Activated T-helper 1 cell treated with anti-CD3 and anti-CD28 coated beads, Interleukin-2, amount 50 U/mL, for 16 hours (primary cell): Measurements from ENCODE around the gene ARID5B.
"Not testable (repeated sequence)": the region's sequence is repeated elsewhere in the genome, so short reads cannot be mapped to it uniquely, and the experiment has no call there.

Experiments
- DNase-seq, 2 donors: peaks; one replicate each; pipeline ENCODE4 v3.0.0-alpha.2; 2020; ENCODE audit warnings: low read depth in 1 of 2, low spot score in 1 of 2

Gene ARID5B

DNA sequence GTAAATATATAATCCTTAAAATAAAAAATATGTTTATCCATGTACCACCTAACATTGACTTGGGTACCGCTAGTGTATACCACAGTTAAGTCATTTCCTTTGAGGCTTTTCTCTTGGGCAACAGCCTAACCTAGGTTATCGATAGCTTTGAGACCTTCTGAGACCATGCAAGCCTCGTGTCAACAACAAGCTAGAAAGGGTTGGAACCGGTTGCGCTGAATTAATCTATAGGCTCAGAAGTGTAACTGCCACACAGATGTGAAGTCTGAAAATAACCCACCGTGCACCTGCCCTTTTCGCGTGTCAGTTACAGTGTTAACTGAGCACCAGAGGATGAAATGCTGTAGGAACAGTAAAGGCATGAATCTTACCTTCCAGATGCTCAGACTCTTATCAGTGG is 59.8 kb downstream of the ARID5B start:
- DNase-seq: no peak

DNA sequence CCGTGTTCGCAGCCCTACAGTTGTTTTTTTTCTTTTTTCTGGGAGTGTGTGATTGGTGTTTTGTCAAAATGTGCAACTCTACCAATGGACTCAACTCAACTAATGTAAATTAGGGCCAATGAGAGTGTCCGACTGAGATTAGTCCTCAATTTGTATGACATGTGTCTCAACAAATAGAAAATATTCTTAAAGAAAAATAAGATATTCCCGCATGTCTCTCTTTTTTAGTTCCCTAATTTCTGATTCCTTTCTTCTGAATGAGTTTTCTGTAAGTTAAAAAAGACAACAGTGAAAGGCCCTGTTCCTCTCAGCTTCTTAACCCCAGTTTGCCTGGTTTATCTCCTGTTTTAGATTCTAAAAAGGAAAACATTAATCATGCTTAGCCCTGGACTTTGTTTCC is 61.5 kb downstream of the ARID5B start:
- no peak for DNase-seq

DNA sequence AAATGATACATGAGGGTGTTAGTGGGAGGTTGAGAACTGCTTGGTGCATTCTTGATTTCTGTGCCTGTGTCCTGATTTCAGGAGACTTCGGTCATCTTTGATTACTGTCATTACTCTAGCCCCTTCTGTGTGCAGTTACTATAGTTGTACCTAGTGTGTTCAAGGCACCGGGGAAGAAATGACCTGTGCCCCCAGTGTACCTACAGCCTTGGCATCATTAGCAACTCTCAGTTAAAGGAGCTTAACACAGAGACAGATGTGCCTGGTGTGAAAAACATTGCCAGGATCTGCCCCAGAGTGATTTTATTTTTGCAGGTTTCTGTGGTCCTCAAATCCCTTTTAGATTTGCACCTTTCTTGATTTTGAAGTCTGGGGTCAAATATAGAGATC is 62.2 kb downstream of the ARID5B start:
- no peak for DNase-seq

DNA sequence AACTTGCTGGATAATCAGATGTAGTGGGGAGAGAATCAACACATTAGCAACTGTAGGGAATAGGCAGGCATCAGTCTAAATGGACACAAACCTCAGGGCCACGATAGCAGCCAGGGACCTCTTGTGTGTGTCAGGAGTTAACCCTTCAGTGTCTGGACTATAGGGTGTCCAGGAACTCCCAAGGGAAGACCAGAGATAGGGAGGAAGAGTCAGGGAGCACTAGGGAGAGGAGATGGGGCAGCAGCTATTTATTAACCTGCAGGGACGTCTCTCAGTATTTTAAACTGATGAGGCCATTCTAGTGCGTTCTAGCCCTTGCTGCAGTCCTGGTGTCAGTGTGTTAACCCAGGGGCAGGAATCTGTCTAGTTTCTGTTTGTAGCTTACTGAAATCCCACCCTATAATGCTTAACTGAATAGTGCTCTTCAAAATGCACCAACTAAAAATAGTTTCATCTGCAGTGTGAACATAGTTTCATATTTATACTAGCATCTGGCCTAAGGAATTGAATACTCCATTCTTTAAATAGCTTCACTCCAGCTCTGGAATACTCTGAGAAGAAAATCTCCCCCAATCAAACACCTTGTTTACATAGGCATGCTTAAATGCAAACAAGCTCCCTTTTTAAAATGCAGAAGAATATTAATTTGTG is 62.7 kb downstream of the ARID5B start:
- DNase-seq: no peak

DNA sequence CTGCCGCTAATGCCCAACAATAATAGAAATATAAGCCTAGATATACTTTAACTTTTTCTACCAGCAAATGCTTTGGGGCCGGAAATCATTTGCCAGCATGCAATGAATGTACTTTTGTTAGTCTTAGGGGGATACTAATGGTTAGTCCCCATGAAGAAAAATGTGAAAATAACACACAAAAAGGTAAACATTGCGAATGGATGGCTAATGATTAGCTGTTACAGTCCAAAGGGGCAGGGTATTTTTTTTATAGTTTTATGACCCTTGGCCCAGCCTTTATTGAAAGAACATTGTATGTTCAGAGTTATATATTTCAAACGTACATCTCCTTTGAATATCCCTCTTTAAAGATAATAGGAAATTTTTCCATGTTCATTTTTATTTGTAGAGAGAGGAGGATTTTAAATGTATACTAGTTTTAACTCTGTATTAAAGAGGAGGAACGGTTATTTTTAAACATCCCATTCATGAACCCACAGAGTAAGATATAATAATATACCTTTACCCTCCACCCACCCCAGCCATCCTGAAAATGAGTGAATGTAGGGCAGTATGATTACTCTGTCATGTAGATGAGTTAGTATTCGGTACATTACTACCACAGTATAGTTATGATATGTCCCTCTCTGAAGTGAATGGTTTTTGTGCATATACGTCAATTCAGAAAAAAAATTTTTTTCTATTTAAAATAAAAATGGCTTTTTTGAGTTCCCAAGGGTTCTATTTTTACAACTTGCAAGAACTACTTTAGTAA is 63.6 kb downstream of the ARID5B start:
- DNase-seq: no peak

DNA sequence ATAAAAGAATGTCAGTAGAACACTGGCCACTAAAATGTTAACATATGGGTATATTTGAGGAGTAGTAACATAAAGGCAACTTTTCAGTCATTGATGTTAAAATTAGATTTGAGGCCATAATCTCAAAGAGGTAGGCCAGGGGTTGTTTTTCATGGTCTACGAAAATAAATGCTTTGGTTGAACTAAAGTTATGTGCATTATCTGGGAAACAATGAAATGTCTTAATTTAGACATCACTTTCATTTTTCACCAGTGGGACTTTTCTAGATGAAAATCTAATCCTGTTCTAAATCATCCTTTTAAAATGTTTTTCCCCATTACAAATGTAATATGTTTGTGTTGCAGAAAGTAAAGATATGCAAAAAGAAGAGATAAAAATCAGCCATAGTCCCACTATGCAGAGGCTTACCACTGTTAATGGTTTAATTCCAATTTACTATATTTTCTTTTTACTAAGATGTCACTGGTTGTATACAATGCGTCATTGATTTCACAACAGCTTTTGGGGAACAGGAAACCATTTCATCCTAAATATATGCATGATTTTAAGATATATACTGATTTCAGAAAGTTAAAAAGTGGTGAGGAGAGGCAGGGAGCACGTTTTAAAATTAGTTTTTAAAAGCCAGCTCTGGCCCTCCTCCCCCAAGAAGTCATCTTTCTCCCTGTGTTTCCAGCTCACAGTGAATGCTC is 64.3 kb downstream of the ARID5B start:
- no peak for DNase-seq

DNA sequence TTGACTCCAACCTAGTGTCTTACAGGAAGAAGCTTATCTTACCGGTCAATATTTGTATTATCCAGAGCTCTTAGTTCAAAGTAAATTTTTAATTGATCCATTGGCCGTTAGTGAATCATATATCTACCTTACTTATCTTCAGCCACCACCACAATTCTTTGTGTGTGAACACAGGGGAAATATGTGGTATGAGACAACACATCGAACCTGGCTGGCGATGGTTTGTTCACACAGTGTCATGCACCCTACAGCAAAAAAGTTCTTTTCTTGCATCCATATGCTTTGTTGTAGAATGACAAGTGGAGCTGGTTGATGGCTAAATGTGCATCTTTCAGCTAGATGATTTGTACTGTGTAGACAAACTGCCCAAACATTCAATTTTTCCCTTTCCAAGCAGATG is 65.8 kb downstream of the ARID5B start:
- DNase-seq: no peak

DNA sequence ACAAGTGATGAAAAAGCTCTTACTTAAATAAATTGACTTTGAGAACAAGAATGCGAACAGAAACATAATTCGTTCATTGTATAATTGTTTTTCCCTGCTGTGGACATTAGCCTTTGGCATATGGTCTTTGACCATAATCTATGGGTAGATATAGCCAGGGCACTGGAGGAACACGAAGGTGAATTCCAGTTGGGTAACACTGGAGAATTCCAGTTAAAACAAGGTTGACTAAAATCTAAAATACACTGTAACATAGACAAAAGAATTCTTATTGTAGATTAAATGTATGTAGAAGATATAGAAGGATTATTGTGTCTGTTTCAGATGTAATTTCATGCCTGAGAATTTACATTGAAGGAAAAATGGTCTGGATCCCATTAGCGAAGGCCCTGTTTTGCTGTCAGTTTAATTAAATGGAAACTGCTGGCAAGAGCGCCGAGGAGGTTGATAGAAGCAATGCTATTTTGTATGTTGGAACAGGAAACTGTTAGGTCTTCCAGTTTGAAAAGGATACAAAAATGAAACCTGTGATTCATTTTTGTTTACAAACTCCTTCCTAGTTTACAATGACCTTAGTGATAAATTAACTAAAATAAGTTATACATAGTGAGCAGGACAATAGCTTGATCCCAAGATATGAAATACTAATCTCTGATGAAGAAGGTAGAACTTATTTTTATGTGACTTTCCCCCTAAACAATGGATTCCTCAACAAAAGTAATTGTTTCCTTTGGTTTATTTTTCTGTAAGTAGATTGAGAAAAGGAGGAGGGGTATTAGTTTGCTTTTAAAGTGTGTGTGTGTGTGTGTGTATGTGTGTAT is 68.9 kb downstream of the ARID5B start:
- no peak for DNase-seq

DNA sequence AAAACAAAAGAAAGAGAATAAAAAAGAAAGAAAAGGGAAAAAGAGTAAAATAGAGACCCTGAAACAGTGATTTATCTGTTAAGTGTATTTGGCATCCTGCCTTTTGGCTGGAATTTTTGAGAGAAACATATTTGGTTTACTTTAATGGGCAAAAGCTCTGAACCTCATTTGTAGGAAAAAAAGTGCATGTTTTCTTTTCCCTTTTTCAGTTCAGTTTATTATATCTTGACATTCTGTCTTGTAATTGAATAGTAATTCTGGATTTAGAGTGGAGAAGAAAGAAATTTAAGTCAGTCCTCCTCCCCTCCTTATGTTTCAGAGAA is 69.5 kb downstream of the ARID5B start:
- no peak for DNase-seq

DNA sequence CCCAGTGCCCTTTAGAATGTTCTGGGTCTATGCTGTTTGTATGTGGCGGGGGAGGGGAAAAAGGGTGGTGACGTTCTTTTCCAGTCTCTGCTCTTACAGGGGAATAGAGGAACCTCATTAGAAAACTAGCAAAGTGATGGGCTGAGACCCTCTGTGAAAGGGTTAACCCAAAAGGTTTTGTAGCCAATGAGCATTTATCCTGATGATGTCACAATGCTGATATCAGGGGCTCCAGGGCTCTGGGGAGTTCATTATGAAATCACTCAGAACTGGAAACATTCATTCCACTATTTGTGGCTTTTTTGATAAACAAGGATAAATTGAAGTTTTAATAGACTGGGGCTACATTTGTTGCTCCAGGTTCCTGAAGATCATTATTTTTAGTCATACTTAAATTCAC is 71.7 kb downstream of the ARID5B start:
- no peak for DNase-seq

DNA sequence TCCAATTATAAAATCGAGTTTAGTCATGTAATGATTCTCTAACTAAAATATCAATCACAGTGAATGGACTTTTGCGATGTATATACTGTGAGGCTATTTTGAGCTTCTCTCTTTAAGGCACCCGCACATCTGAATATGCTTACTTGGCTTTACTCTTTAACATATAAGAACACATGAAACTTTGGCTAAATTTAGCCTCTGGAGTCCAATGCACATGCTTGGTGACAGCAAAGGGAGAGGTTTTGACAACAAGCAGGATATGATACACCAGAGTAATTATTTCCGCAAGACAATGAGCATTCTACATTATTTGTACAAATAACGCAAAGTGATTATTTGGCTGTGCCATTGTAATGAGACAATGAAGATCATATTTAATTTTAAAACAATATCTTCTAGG is 72.4 kb downstream of the ARID5B start:
- DNase-seq: no peak

DNA sequence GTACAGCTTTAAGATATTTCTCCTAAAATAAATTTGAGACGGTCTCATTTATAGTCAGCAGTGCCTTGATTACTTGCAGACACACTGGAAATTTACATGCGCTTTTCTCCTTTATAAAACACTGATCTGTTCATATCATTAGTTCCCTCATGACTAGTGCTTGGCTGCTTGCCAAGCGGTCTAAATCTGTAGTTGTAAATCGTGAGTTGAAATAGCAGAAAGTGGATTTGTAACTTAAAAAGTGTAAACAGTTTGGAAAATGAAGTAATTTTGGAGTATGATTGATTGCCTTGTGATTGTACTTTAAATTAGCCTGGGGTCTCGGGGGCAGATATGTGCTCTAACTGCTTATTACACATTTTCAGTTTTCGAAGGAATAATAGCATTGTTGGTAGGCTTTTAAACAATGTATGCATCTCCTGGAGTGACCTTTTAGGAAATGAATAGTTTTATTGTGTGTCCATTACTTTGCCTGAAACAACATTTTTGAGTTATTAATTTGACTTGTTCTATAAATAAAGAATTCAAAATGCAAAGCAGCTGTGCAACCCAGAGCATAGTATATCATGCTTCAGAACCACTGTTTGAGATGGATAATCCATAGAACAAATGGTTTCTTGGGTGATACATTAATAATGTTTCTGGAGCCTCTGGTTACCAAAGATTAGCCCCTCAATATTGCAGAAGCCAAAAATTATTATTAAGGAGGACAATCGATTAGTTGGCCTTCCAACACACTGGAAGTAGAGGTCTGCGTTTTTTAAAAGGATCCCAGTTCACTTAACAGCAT is 73.3 kb downstream of the ARID5B start:
- DNase-seq: no peak

DNA sequence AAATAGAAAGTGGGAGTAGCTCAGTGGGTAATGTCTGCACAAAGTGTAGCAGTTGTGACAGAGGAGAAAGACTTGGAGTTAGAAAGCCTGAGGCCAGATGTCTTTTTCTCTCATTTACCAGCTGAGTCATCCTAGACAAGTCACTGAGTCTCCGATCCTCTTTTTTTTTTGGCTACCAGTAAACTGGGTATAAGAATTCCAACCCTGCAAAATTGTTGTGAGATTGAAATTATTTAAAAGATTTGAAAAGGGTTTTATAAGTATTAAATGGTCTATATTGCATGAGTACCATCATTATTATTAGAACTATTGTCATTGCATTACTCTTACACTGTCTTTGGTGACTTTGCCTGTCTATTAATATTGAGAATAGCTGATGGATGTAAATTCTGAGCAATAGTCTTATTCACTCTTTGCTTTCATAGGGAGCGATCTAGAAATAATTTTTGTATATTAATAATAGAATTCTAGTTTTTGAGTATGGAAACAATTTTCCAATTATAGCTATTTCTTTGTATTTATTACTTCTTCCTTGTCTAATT is 74.0 kb downstream of the ARID5B start:
- no peak for DNase-seq

DNA sequence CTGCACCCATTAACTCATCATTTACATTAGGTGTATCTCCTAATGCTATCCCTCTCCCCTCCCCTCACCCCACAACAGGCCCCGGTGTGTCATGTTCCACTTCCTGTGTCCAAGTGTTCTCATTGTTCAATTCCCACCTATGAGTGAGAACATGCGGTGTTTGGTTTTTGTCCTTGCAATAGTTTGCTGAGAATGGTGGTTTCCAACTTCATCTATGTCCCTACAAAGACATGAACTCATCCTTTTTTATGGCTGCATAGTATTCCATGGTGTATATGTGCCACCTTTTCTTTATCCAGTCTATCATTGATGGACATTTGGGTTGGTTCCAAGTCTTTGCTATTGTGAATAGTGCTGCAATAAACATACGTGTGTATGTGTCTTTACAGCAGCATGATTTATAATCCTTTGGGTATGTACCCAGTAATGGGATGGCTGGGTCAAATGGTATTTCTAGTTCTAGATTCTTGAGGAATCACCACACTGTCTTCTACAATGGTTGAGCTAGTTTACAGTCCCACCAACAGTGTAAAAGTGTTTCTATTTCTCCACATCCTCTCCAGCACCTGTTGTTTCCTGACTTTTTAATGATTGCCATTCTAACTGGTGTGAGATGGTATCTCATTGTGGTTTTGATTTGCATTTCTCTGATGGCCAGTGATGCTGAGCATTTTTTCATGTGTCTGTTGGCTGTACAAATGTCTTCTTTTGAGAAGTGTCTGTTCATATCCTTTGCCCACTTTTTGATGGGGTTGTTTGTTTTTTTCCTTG is 75.6 kb downstream of the ARID5B start:
- not testable (repeated sequence) for DNase-seq

DNA sequence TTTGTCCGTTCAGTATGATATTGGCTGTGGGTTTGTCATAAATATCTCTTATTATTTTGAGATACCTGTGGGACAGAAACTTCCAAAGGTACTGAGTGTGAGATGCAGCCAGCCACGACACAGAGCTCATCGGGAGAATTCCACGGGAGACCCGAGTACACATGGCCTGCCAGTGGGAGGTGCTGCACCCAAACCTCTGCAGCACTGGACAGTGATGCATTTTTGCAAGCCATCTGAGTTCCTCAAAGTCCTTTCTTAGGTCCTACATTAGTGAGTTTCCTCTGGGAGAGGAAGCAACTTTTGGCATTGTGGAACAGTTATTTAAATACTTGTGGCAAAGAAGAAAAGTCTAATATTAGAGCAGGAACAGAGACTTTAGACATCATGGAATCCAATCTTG is 77.5 kb downstream of the ARID5B start:
- no peak for DNase-seq

DNA sequence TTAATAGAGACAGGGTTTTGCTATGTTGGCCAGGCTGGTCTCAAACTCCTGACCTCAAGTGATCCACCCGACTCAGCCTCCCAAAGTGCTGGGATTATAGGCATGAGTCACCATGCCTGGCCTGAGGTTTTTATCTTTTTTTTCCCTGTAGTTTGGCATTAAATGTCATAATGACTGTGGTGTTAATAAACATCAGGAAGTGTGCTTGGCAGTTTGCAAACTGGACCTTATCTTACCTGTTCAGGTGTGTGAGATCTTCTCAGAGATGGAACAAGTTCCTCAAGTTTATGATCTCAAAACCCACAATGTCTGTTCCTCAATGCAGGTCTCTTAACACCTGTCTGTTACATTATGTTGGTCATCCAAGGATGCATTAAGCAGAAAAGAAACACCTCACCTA is 80.0 kb downstream of the ARID5B start:
- DNase-seq: no peak

DNA sequence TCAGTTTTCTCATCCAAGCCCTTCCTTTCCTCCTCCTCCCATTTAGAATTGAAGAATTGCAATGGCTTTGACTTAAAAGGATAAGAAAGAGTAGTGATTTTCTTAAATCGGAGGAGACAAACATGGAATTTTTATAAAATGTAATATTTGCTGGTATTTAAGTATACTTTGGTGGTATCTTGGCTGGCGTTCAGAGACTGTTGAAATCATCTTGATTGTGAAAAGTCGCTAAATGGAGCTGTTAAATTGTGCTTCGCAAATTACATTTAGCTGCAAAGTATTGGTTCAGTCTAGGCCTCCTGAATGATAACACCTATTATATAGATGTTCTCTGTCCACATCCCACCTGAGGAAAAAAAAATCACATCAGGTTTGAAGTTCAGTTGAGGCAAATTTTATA is 81.8 kb downstream of the ARID5B start:
- no peak for DNase-seq

DNA sequence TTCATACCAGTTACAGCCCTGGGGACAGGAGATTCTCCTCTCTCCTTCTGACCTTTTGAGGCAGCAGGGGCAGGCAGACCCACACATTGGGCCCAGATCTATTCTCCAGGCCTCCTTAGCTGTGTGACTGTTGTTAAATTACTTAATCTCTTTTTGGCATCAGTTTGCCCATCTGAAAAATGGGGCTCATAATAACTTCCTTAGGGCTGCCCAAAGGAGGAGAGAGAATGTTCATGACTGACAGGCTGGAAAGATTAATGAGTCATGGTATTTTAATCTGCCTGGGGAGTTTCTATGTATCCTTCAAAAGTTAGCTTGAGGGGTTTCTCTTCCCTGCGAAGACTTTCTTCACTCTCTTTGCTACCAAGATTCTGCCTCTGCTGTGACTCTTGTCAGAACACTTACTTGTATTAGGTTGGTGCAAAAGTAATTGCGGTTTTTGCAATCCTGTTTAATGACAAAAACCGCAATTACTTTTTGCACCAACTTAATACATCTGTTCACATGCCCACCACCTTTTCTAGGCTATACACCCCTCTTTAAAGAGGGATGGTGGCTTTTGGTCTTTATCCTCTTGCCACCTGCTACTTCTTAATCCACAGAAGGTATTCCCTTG is 83.4 kb downstream of the ARID5B start:
- no peak for DNase-seq

DNA sequence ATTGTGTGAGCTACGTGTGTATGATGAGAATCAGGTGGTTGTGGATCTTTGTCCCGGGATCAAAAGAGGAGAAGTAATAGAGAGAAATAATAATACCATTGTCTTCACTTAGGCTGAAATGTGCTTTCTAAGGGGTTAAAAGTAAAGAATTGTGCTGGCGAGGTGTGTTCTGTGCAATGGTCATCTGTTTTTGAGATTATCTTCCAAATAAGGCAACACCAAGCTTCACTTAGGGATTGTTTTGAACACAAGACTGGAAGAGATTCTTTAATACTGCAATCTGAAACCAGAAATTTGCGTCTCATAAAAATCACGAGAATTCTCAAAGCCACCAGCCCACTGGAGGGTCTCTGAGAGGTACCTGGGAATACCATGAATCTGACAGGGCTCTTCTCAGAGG is 84.2 kb downstream of the ARID5B start:
- no peak for DNase-seq

DNA sequence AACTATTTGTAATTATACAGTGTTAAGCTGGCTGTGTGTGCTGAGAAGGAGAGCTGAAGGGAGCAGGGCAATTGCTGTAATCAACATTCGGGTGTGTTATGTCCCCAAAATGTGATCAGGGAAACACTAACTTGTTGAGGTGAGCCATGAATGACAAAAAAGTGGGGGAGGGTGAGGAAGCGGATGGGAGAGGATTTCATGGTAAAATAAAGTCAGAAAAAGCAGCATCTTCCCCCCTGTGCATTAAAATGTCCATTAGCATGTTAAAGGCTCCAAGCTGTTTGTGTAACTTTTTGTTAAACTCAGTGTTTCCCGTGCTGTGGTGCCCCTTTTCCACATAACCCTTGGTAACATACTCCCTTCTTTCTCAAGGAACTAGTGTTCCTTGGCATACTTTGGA is 84.9 kb downstream of the ARID5B start:
- DNase-seq: no peak
